Prostate gland (tissue), 2 donors: ENCODE data around the gene ISX.

Experiments
- CTCF ChIP-seq, 4 experiments: fragments of 200-600 bp in 2 of 4; fragments of 450-650 bp in 2 of 4; sonication (generic) in 2 of 4; IDR thresholded peaks; 1 replicate in 3 of 4; 2 replicates in 1 of 4; pipeline ENCODE4 v1.5.1; 2016 to 2019; ENCODE audit warnings: antibody characterized with exemption in 4 of 4, mild to moderate bottlenecking in 2 of 4, moderate library complexity in 2 of 4
- POLR2A ChIP-seq: fragments of 450-650 bp; IDR thresholded peaks from one replicate; pipeline ENCODE4 v1.6.1; 2016; ENCODE audit warnings: antibody characterized with exemption, mild to moderate bottlenecking

- no peak for TF ChIP-seq CTCF (IDR thresholded peaks at IDR 0.05)
- TF ChIP-seq POLR2A = no peak
These were observed 20.5 kb upstream of the ISX start for GRCh38 chr22:35045451-35045850.
